Tibial nerve (tissue), 4 donors: ENCODE data around the gene KLHL35.

Experiments
- CTCF ChIP-seq, 5 experiments: fragments of 200-600 bp in 3 of 5; fragments of 450-650 bp in 2 of 5; sonication (generic) in 3 of 5; IDR thresholded peaks; one replicate each; pipeline ENCODE4 v1.5.1; 2016 to 2019; ENCODE audit warnings: antibody characterized with exemption in 5 of 5, mild to moderate bottlenecking in 3 of 5, moderate library complexity in 2 of 5
- EP300 ChIP-seq, 2 donors: sonication (generic); formaldehyde crosslinking; IDR thresholded peaks; one replicate each; pipeline ENCODE4 v1.6.1; 2017; ENCODE audit warnings: antibody characterized with exemption in 2 of 2, mild to moderate bottlenecking in 1 of 2

GRCh38 chr11:75481922-75482606 is 49.1 kb upstream of the KLHL35 start:
- TF ChIP-seq EP300 (IDR thresholded peaks at IDR 0.05) (no peak), CTCF (IDR thresholded peaks at IDR 0.05) (no peak)
